HG03565 (cell line): ENCODE measurements around the gene UNC13B.

Experiments used
- ATAC-seq: cut with Tn5 transposase; IDR thresholded peaks from one replicate; pipeline ENCODE4 v1.9.1; 2021; ENCODE audit warnings: mild to moderate bottlenecking, moderate library complexity; ENCODE audit not compliant: unreplicated experiment

UNC13B gene

DNA sequence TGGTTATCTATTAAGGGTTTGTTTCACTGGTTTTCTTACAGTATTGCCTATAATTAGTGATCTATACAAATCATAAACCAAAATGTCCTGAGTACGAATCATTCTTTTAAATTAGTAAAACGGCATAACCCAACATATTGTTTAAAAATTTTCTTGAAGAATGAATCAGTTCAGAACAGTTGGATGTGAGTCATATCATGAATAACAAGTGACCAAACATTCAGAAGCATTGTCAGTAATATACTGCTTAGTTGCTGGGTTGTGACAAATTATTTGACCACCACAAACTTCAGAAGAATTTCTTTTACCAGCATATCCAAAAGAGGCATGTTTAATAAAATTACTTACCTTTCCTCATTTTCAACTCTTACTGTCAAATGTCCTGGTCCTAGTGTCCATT is 111.2 kb downstream of the UNC13B start:
- no peak for ATAC-seq

DNA sequence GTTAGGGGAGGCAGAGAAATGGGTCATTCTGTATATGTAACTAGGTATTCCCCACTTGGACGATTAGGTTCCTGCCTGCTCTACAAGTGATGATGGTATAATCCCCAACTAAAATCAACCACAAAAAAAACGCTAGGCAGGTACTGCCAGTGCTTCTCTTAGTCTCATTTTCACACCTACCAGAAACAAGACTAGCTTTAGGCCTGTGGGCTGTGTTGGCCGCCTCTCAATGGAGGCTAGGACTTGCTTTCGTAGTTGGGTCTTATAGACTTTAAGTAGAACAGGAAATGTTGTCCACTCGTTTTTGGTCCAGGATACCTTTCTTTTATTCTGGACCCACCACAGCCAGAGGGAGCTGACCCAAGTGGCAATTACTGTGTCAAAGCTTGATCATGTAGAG is 111.8 kb downstream of the UNC13B start:
- ATAC-seq = no peak

DNA sequence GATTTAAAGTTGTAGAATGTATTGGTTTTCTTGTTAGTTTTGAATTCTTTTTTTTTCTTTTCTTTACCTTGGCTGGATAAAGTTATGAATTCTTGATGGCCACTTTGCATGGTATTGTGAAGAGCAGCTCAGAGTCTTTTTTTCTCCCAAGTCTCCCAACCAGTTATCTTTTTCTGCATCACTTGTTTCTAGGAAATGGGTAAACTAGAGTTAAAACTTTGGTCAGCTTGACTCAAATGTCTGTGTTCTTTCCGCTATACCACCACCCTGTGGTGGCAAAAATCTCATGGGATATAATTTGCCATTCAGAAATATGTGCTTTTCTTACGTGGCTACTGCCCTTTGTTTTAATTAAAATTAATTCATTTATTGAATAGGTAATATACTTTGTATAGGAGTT is 113.2 kb downstream of the UNC13B start:
- no peak for ATAC-seq

DNA sequence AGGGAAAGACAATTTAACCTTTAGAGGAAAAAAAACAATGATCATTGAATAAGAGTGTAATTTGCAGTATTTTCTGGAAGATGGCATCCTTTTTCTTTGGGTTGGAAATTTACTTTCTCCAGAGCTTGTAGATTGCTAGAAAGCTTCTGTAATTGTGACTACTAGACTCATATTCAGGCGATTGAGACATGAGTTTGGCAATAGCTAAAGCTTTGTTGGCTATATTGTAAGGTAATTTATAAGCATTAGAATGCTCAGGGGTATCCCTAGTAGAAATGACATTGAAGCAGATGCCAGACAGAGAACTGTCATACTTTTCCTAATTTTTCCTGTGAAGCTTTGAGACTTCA is 115.3 kb downstream of the UNC13B start:
- no peak for ATAC-seq

DNA sequence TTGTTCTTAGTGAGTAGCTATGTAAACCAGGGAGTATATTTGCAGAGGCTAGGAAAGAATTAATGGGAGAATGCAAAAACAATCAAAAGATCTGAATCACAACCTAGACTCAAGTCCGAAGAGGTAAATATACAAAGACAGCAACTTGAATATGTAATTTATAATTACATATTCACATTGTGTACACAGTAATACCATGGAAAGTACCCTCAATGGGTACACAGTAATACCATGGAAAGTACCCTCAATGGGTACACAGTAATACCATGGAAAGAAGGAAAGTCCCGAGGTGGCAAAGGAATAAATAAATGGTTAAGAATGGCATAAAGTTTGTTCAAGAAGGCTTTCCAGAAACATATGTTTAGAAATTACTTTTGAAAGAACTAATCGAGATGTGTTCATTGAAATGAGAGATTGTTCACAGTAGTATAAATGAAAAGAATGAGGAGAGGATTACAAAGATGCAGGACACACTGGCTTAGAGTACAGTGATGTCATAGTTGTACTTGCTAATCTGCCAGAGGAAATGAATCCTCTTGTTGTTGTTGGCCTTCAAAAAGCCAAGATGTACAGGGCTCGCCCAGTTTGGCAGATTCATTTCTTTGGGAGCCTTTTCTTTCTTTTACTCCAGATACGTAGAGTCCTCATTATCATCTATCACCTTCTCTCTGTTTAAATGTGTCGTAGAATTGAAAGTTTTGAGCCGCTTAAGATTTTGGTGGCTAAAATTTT is 116.0 kb downstream of the UNC13B start:
- no peak for ATAC-seq

GRCh38 chr9:35279946-35280345 is 118.1 kb downstream of the UNC13B start:
- ATAC-seq = no peak

DNA sequence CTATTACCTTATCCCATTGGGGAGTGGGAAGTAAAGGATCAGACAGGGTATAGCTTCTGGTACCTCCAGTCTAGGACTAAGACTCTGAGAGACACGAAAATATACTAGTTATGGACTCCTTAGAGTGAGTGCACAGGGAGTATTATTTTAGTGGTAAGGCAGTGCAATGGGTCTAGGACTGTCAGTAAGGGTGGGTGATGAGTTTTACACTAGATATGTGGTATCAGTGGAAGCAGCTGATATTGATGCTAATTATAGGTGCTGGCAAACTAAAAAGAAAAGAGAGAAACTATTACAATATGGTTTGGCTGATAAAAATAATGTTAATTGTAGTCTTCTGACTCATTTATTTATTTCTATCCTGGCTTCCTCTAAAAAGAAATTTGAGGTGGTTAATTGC is 118.6 kb downstream of the UNC13B start:
- ATAC-seq = no peak

- ATAC-seq = no peak
Observed at GRCh38 chr9:35285731-35286130, 123.9 kb downstream of the UNC13B start.

DNA sequence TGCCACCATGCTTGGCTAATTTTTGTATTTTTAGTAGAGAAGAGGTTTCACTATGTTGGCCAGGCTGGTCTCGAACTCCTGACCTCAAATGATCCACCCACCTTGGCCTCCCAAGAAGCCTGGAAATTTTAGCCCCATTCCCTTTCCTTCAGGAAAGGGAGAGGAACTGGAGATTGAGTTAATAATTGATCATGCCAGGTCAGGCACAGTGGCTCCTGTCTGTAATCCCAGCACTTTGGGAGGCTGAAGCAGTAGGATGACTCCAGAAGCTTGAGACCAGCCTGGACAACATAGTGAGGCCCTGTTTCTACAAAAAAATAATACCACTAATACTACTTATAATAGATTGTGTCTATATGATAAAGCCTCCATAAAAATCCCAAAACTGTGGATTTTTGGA is 124.6 kb downstream of the UNC13B start:
- ATAC-seq = no peak

GRCh38 chr9:35287987-35288632 is 126.3 kb downstream of the UNC13B start:
- no peak for ATAC-seq

GRCh38 chr9:35288778-35289177 is 127.0 kb downstream of the UNC13B start:
- no peak for ATAC-seq

DNA sequence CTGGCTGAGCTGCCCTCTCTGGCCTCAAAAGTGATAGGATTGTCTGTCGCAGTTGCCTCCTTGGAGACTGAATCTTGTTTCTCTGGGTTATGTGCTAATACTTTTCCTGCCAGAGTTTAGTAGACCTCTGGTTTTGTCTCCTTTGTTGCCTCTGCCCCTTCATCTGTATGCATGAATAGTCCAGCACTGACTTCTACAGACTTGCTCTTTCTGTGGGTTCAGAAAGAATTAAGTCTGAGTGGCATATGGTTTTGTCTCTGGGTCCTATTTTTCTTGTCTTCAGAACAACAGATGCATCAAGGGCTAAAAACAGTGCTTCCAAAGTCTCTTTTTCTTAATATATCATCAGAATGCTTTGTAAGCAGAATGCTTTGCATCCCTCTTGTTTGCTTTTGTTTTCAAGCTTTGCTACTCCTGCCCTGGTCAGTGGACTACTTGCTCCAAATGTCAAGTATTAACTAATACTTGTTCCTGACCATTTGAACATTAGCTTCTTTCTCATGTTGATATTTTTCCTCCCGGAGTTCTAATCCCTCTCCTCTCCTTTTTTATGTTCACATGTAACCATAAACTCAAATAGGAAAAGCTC is 131.7 kb downstream of the UNC13B start:
- ATAC-seq = no peak

DNA sequence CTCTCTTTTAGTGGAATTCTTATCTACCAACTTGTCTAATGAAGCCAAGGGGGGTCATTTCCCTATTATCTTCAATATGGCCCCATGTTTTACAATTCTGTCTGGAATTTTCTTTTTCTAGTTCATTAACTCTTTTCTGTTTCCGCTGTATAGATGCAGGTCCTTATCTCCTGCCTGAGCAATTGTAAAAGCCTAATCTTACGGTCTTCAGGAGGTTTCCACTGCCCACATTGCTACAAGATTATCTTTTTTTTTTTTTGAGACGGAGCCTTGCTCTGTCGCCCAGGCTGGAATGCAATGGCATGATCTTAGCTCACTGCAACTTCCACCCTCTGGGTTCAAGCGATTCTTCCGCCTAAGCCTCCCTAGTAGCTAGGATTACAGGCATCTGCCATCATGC is 132.3 kb downstream of the UNC13B start:
- no peak for ATAC-seq

GRCh38 chr9:35294556-35294955 is 132.7 kb downstream of the UNC13B start:
- ATAC-seq = no peak

GRCh38 chr9:35295369-35296036 is 133.7 kb downstream of the UNC13B start:
- ATAC-seq = no peak

DNA sequence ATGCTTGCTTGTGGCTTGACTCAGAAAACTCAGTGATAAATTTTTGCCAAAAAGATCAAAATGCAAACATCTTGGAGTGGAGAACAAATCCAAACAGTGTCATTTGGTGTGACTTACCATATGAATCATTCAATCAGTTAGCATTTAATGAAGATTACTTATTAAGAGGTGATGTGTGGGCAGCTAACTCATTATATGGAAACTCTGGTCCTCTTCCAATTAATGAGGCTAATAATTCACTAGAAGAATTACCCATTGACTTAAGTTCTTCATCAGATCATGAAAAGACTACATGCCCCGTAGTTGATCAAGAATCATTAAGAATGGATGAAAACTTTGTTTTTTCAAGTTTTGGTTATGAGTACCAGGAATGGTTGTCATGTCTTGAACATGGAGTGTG is 141.8 kb downstream of the UNC13B start:
- ATAC-seq = no peak

DNA sequence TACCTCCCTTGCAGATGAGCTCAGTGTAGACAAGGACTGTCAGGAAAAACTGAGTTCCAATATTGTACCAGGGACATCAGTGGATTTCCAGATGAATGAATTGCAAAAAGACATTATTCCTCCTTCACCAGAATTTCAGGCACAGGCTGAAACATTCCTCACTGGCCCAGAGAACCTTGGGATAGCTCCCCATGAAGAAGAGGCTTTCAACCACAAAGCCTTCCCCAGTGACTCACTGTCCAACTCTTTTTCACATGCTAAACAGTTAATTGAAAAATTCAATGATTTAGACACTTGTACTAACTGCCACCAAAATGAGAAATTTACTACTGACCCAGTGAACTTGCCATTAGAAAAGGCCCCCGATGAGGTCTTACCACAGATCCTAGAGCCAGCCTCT is 144.5 kb downstream of the UNC13B start:
- no peak for ATAC-seq

DNA sequence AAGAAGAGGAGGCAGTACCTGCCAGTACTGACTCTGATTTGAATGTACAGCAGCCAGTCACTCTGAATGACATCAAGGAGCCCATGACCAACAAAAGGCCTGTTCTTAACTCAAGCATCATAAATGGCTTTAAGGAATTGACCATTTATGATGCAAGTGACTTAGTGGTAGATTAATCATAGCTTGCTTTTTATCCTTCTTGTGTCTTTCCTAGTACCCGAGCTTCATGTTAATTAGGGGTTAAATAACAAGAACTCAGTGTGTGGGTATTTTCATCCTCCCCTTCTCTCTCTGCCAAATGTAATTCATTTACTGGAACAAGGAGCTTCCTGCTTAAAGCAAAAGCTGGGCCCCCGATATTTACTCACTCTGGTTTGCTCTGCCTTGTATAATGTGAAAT is 146.5 kb downstream of the UNC13B start:
- ATAC-seq = no peak

DNA sequence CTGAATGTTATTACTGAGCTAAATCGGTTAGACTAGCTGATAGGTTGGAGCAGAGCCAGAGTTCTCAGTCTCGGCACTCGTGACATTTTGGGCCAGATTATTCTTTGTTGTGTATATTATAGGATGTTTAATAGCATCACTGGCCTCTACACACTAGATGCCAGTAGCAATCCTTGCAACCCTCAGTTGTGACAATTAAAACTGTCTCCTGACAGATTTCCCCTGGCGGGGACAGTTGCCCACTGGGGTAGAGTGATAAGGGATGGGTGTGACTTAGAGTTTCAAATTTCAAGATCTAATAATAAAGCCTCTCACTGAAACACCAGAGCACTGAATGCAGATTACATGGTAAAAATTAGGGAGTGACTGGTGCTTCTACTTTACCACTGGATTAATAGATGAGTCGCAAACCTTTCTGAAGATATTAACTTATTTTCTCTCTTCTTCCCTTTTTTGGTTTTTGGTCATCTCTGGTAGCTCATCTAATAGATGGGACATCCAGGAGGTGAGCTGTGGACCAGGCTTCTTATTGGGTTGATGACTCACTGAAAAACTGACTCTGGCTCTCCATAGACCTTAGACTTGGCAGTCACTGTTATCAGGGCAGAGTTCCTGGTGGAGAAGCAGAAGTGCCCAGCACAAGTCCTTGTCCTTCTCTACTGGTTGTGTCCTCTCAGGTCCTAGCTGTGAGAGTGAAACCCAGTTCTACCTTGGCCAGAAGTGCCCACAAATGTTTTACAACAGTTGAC is 150.3 kb downstream of the UNC13B start:
- no peak for ATAC-seq

DNA sequence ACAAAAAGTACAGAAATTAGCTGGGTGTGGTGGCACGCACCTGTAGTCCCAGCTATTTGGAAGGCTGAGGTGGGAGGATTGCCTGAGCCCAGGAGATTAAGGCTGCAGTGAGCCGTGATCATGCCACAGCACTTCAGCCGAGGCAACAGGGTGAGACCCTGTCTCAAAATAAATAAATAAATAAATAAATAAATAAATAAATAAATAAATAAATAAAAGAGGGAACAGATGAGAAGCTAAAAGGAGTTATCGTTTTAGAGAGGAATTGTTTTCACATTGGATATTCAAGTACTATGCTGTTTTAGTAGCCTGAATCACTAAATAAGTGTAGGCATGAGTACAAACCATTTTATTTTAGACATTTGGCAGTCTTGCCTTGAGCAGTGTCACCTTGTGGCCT is 151.7 kb downstream of the UNC13B start:
- ATAC-seq = no peak

- no peak for ATAC-seq
Observed at GRCh38 chr9:35313916-35314315, 152.1 kb downstream of the UNC13B start.
